ENCODE results near the gene VWA8.

Gene VWA8

GRCh38 chr13:42001580-42001979 lies 40.7 kb upstream of the VWA8 start:
- no peaks in the 10 kb centered on the region for H3K27me3 ChIP-seq (ENCODE audit: insufficient read depth, low read depth)
- no peak for TF ChIP-seq CTCF (conservative IDR thresholded peaks at IDR 0.05; ENCODE audit: low read depth, low read length)
- no peaks in the 10 kb centered on the region for H3K79me2 ChIP-seq (ENCODE audit: insufficient read depth, low read depth)
- H3K4me3 ChIP-seq (IDR thresholded peaks at IDR 0.05; ENCODE audit: insufficient read depth, low read depth, low read length): no peak overlapping the region
- H3K36me3 ChIP-seq (ENCODE audit: insufficient read depth): no peaks in the 10 kb centered on the region
- no peaks in the 10 kb centered on the region for H4K20me1 ChIP-seq (ENCODE audit: insufficient read depth)
- H3K4me1 ChIP-seq (ENCODE audit: low read depth, poor library complexity, severe bottlenecking): no peaks in the 10 kb centered on the region
- no peak overlapping the region for H3K27ac ChIP-seq
- H2AFZ ChIP-seq (ENCODE audit: low read depth): no peak overlapping the region
- H3K4me2 ChIP-seq: no peak overlapping the region
- H3K9ac ChIP-seq: no peak overlapping the region

GRCh38 chr13:42000846-42001245 lies 39.9 kb upstream of the VWA8 start:
- Histone ChIP-seq H3K9ac (no peak overlapping the region), H3K36me3 (ENCODE audit: insufficient read depth) (no peaks in the 10 kb centered on the region), H3K4me3 (IDR thresholded peaks at IDR 0.05; ENCODE audit: insufficient read depth, low read depth, low read length) (no peak overlapping the region), H3K4me1 (ENCODE audit: low read depth, poor library complexity, severe bottlenecking) (peaks cover 7% of the 10 kb centered on the region), H3K27ac (no peak overlapping the region), H3K4me2 (no peak overlapping the region), H4K20me1 (ENCODE audit: insufficient read depth) (no peaks in the 10 kb centered on the region), H2AFZ (ENCODE audit: low read depth) (no peak overlapping the region), H3K27me3 (ENCODE audit: insufficient read depth, low read depth) (no peaks in the 10 kb centered on the region), H3K79me2 (ENCODE audit: insufficient read depth, low read depth) (no peaks in the 10 kb centered on the region)
- TF ChIP-seq CTCF (conservative IDR thresholded peaks at IDR 0.05; ENCODE audit: low read depth, low read length): no peak

GRCh38 chr13:41997396-41997795 lies 36.5 kb upstream of the VWA8 start:
- Histone ChIP-seq H3K79me2 (ENCODE audit: insufficient read depth, low read depth) (no peaks in the 10 kb centered on the region), H3K4me3 (IDR thresholded peaks at IDR 0.05; ENCODE audit: insufficient read depth, low read depth, low read length) (no peak overlapping the region), H3K36me3 (ENCODE audit: insufficient read depth) (no peaks in the 10 kb centered on the region), H3K4me1 (ENCODE audit: low read depth, poor library complexity, severe bottlenecking) (peaks cover 13% of the 10 kb centered on the region), H2AFZ (ENCODE audit: low read depth) (no peak overlapping the region), H3K27ac (no peak overlapping the region), H4K20me1 (ENCODE audit: insufficient read depth) (no peaks in the 10 kb centered on the region), H3K4me2 (no peak overlapping the region), H3K27me3 (ENCODE audit: insufficient read depth, low read depth) (no peaks in the 10 kb centered on the region), H3K9ac (no peak overlapping the region)
- no peak for TF ChIP-seq CTCF (conservative IDR thresholded peaks at IDR 0.05; ENCODE audit: low read depth, low read length)

GRCh38 chr13:41995946-41996345 lies 35.0 kb upstream of the VWA8 start:
- Histone ChIP-seq H3K79me2 (ENCODE audit: insufficient read depth, low read depth) (no peaks in the 10 kb centered on the region), H3K4me2 (0 out of 2 replicates have a peak overlapping the region, but pooled peaks have one; percentile 4), H3K4me3 (IDR thresholded peaks at IDR 0.05; ENCODE audit: insufficient read depth, low read depth, low read length) (no peak overlapping the region), H3K27ac (no peak overlapping the region), H3K36me3 (ENCODE audit: insufficient read depth) (no peaks in the 10 kb centered on the region), H2AFZ (ENCODE audit: low read depth) (no peak overlapping the region; the same call in 1 of the 2 replicates), H3K27me3 (ENCODE audit: insufficient read depth, low read depth) (no peaks in the 10 kb centered on the region), H3K4me1 (ENCODE audit: low read depth, poor library complexity, severe bottlenecking) (peaks cover 13% of the 10 kb centered on the region), H3K9ac (no peak overlapping the region), H4K20me1 (ENCODE audit: insufficient read depth) (no peaks in the 10 kb centered on the region)
- TF ChIP-seq CTCF (conservative IDR thresholded peaks at IDR 0.05; ENCODE audit: low read depth, low read length): no peak

Measured in KMS-11 (cell line).